Measurements from ENCODE around the gene ARHGAP20. TPM values are rescaled to one million over a fixed set of nuclear protein-coding genes. Genes with fewer than 3 reads are reported as not detected.

ARHGAP20 gene
- total RNA-seq, 1 experiment from 2014 or later, result 0.05 TPM

DNA sequence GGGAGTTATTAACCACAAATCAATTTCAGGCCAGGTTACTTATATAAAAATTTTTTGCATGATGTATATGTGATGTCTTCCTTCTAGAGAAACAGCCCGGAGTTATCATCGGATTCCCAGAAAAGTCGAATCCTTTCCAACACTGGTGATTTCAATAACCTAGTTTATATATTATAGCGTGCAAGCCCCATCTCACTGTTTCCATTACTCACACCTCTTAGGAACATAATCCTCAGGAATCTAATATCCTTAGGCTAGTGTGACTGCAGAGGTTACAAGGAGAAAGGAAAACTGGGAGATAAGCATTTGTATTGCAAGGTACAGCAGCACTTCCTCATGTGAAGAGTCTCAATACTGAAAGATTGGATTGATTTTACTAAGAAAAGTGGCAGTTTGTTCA, 20.3 kb downstream of the ARHGAP20 start:
- no peak overlapping the region for H3K4me3 Mint-ChIP-seq (ENCODE audit: unreplicated experiment)
- no peak overlapping the region for H3K27ac Mint-ChIP-seq (ENCODE audit: unreplicated experiment)
- BruUV-seq (replicated peaks), result no TSS peak
- intact Hi-C loops (cut with micrococcal nuclease; ENCODE audit: unreplicated experiment), result no loop called here
- H3K9me3 Mint-ChIP-seq (ENCODE audit: unreplicated experiment), result no peaks in the 10 kb centered on the region
- no peaks in the 10 kb centered on the region for H3K36me3 ChIP-seq (ENCODE audit: control insufficient read depth, insufficient read depth, low read length)
- no peak for DNase-seq
- H3K4me1 ChIP-seq, result no peaks in the 10 kb centered on the region
- TF ChIP-seq, protein P1, sequence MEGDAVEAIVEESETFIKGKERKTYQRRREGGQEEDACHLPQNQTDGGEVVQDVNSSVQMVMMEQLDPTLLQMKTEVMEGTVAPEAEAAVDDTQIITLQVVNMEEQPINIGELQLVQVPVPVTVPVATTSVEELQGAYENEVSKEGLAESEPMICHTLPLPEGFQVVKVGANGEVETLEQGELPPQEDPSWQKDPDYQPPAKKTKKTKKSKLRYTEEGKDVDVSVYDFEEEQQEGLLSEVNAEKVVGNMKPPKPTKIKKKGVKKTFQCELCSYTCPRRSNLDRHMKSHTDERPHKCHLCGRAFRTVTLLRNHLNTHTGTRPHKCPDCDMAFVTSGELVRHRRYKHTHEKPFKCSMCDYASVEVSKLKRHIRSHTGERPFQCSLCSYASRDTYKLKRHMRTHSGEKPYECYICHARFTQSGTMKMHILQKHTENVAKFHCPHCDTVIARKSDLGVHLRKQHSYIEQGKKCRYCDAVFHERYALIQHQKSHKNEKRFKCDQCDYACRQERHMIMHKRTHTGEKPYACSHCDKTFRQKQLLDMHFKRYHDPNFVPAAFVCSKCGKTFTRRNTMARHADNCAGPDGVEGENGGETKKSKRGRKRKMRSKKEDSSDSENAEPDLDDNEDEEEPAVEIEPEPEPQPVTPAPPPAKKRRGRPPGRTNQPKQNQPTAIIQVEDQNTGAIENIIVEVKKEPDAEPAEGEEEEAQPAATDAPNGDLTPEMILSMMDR (IDR thresholded peaks at IDR 0.05; ENCODE audit: insufficient read depth in 1 of 2, low read depth in 1 of 2, low read length in 1 of 2, severe bottlenecking in 1 of 2, unreplicated experiment in 1 of 2), result no peak
- H3K4me1 Mint-ChIP-seq (ENCODE audit: low read depth, unreplicated experiment), result no peaks in the 10 kb centered on the region
- H3K27me3 ChIP-seq (replicated peaks; ENCODE audit: control insufficient read depth, insufficient read depth, low read length), result no peaks in the 10 kb centered on the region; the same call in 1 of the 2 replicates
- H3K36me3 Mint-ChIP-seq (ENCODE audit: insufficient read depth, unreplicated experiment), result no peaks in the 10 kb centered on the region
- ChIA-PET CTCF (interaction anchor here (0.7 kb wide), 1 partner anchor 187 kb away, joined by 3 read pairs; no protein-coding TSS in a partner anchor), POLR2A (no interaction called here)
- peaks cover 10% of the 10 kb centered on the region for H3K27me3 Mint-ChIP-seq (ENCODE audit: insufficient read depth, unreplicated experiment)
- no peak overlapping the region for H3K4me3 ChIP-seq (ENCODE audit: low read depth, low read length)
- H3K9me3 ChIP-seq, result no peaks in the 10 kb centered on the region

DNA sequence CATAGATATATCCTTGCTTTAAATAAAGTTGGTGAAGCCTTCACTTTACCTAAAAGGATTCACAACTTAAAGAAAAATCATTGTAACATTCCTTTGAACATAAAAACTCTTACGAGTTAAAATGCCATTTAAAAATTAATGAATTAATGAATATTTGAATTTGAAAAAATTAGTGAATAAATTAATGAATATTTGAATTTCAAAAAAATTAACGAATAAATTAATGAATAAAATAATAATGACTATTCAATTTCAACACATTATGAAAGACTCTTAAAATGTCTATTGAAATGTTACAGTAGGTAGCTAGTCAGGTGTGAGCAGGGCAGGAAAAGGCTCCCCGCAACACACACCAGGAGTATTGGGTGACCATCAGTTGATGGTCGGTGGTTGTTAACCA, 22.9 kb downstream of the ARHGAP20 start:
- Histone ChIP-seq H3K9me3 (no peaks in the 10 kb centered on the region), H3K4me1 (no peaks in the 10 kb centered on the region), H3K27me3 (replicated peaks; ENCODE audit: control insufficient read depth, insufficient read depth, low read length) (no peaks in the 10 kb centered on the region; the same call in 1 of the 2 replicates), H3K4me3 (ENCODE audit: low read depth, low read length) (no peak overlapping the region), H3K36me3 (ENCODE audit: control insufficient read depth, insufficient read depth, low read length) (no peaks in the 10 kb centered on the region)
- no peak for DNase-seq
- H3K4me3 Mint-ChIP-seq (ENCODE audit: unreplicated experiment), result no peak overlapping the region
- CTCF ChIA-PET, result no interaction called here
- no peaks in the 10 kb centered on the region for H3K9me3 Mint-ChIP-seq (ENCODE audit: unreplicated experiment)
- H3K4me1 Mint-ChIP-seq (ENCODE audit: low read depth, unreplicated experiment), result no peaks in the 10 kb centered on the region
- TF ChIP-seq, protein P1 (IDR thresholded peaks at IDR 0.05; ENCODE audit: insufficient read depth in 1 of 2, low read depth in 1 of 2, low read length in 1 of 2, severe bottlenecking in 1 of 2, unreplicated experiment in 1 of 2), result no peak
- no peak overlapping the region for H3K27ac Mint-ChIP-seq (ENCODE audit: unreplicated experiment)
- BruUV-seq (replicated peaks), result no TSS peak
- no peaks in the 10 kb centered on the region for H3K36me3 Mint-ChIP-seq (ENCODE audit: insufficient read depth, unreplicated experiment)
- peaks cover 10% of the 10 kb centered on the region for H3K27me3 Mint-ChIP-seq (ENCODE audit: insufficient read depth, unreplicated experiment)
- intact Hi-C loops (cut with micrococcal nuclease; ENCODE audit: unreplicated experiment), result no loop called here
- POLR2A ChIA-PET, result no interaction called here

DNA sequence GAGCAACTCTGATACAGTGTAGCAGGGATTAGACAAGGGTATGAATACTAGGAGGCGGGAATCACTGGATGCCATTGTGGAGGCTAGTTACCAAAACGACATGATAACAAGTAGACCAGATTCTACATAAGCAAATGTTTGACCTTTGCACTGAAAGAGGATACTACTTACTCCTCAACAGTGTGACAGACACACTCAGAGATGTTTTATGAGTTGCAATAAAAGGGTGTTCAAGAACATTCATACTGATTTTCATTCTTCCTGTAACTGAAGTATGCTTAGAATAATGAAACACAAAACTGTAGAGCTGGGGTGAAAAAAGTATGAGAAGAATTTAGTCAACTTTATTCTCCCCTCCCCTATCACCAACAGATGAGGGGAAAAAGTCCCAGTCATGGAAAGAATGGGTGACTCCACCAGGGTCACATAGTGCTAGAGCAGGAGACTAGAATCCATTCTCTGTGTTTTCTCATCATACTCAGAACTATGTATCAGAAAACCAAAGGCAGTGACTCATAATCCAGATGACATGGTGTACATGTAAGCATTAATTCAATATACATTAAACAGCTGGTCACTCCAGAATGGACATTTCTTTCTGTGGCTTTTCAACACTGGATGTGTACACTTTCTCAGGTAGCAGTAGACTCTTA, 32.8 kb downstream of the ARHGAP20 start:
- DNase-seq, result no peak
- intact Hi-C loops (cut with micrococcal nuclease; ENCODE audit: unreplicated experiment), result no loop called here
- Histone ChIP-seq H3K36me3 (ENCODE audit: control insufficient read depth, insufficient read depth, low read length) (no peaks in the 10 kb centered on the region), H3K27me3 (replicated peaks; ENCODE audit: control insufficient read depth, insufficient read depth, low read length) (no peaks in the 10 kb centered on the region), H3K9me3 (no peaks in the 10 kb centered on the region), H3K4me1 (no peaks in the 10 kb centered on the region), H3K4me3 (ENCODE audit: low read depth, low read length) (no peak overlapping the region)
- Mint-ChIP-seq H3K4me1 (ENCODE audit: low read depth, unreplicated experiment) (no peaks in the 10 kb centered on the region), H3K27me3 (ENCODE audit: insufficient read depth, unreplicated experiment) (peaks cover 5% of the 10 kb centered on the region), H3K9me3 (ENCODE audit: unreplicated experiment) (no peaks in the 10 kb centered on the region), H3K4me3 (ENCODE audit: unreplicated experiment) (no peak overlapping the region), H3K36me3 (ENCODE audit: insufficient read depth, unreplicated experiment) (no peaks in the 10 kb centered on the region), H3K27ac (ENCODE audit: unreplicated experiment) (no peak overlapping the region)
- TF ChIP-seq, protein P1 (IDR thresholded peaks at IDR 0.05; ENCODE audit: insufficient read depth in 1 of 2, low read depth in 1 of 2, low read length in 1 of 2, severe bottlenecking in 1 of 2, unreplicated experiment in 1 of 2), result no peak
- CTCF ChIA-PET, result no interaction called here
- POLR2A ChIA-PET, result no interaction called here
- no TSS peak for BruUV-seq (replicated peaks)
